Inflammatory macrophage (primary cell): ENCODE measurements around the gene FRMD4A.
A peak's percentile ranks its signal among the peaks of the same experiment; 100 is the strongest.

Experiments
- DNase-seq, 2 donors: peaks; one replicate each; pipeline ENCODE4 v3.0.0-alpha.2; 2020 to 2022

The FRMD4A gene

DNA sequence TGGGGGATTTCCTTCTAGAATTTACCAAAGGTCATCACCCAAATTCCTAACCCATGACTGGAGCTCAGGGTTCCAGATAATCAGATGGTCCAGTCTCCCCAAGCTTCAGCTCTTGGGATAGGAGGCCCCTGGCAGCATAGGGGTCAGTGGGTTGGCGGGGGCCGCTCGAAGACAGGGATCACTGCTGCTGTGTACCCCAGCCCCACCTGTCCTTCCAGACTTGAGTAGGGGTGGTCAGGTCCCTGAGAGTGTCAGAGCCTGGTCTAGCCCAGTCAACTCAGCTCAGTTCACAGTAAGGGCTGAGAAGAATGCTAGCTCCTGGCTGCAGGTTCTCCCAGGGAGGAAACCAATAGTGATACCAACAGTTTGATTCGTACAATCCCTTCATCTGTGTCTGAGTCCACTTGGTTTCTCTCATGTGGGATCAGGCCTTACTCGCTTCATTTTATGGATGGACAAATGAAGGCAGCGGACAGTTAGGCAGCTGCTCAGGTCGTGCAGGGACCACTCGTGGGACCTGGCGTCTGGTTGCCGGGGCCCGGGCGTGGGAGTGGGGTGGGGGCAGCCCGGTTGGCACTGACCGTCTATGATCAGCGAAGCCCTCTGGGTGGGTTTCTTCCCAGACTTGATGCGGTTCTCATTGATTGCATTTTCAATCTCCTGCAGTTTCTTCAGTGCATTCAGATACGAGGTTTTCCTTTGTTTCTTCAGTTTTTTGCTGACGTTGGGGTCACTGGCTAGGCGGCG, 665.0 kb downstream of the FRMD4A start:
- DNase-seq, result no peak

DNA sequence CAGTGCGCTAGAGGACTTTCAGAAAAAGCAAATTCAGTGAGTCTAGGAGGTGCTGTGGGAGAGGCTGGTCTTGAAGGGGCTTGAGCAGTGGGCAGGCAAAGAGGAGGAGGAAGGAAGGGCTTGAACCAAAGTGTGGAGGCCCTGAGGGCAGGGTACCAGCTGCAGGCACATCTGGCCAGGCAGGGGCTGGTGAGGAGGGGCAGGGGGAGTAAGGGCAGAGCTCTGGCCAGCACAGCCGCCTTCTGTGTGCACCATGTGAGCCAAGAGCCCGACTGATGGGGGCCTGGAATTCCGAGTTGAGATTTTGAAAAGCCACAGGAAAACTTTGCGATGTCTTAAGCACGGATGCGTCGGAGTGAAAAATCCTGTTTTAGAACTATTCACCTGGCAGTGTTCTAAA, 669.5 kb downstream of the FRMD4A start:
- DNase-seq, result no peak

GRCh38 chr10:13660551-13660920, 670.2 kb downstream of the FRMD4A start:
- no peak for DNase-seq

- peak; percentile 62 to 67 for DNase-seq
Measured at GRCh38 chr10:13659887-13660550, 670.7 kb downstream of the FRMD4A start.

- peak in 1 of 2 donors; percentile 21 for DNase-seq
Measured at GRCh38 chr10:13658871-13659685, 671.6 kb downstream of the FRMD4A start.

DNA sequence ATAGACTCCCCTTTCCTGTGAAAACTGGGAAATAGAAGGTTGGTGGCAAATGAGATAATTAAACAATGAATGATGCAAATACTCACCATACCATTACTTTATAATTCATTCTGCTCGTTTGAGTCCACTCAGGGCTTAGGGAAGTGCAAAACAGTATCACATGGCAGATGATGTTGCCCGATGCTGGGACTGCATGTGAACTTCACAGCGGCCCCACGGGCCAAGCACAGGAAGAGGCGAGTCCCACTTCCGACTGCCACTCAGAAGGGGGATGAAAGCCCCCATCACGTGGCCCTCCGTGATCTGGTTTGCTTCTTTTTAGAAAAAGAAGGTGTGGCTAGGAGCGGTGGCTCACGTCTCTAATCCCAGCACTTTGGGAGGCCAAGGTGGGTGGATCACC, 672.5 kb downstream of the FRMD4A start:
- peak; percentile 18 to 37 for DNase-seq

GRCh38 chr10:13657101-13657680, 673.5 kb downstream of the FRMD4A start:
- no peak for DNase-seq

DNA sequence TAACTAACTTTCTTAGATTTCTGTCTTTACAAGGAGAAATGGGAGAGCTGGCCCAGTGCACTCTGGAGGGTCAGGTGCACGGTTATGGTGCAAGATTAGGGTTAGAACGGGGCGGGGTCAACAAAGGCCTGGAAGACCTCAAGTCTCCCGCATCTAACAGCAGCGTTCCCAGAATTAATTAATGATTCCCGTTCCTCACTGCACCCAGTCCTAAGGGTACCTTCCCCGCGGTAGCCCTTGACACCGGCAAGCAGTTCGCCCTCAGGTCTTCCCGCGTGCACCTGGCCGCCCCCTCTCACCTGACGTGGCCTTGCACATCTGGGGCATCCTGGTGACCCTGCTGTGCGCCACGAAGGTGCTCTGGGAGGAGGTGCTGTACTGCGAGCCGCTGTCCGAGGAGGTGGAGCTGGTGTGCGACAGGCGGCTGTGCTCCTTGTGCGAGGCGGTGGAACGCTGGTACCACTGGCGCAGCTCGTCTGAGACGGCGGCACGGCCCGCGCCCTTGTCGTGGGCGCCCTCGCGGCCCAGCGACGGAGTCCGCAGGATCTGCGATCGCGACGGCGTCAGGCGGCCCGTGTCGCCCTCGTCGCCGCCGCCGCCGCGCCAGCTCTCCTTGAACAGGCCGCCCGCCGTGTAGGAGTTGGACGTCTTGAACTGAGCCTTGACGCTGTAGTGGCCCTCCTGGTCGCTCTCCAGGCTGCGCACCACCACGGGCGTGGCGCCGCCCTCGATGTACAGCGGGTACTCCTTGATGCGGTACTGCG, 674.2 kb downstream of the FRMD4A start:
- DNase-seq, result no peak

DNA sequence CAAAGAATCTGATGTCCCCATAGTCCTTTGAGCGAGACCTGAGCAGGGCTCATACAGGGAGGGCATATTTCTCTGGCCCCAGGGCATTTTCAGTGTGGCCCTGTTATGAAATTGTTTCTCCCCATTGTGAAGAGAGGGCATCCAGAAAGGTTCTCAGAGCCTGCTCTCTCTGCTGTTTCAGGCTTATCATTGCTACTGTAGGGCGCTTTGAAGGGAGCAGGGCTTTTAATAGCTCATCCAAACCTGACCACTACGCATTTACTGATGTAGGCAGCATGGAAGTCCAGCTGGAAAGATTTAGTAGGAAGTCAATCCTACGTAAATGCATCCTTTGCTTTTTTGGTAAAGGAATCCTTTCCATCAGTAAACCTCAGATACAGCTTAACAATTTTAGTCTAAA, 675.9 kb downstream of the FRMD4A start:
- DNase-seq, result no peak

GRCh38 chr10:13654118-13654830, 676.5 kb downstream of the FRMD4A start:
- no peak for DNase-seq

DNA sequence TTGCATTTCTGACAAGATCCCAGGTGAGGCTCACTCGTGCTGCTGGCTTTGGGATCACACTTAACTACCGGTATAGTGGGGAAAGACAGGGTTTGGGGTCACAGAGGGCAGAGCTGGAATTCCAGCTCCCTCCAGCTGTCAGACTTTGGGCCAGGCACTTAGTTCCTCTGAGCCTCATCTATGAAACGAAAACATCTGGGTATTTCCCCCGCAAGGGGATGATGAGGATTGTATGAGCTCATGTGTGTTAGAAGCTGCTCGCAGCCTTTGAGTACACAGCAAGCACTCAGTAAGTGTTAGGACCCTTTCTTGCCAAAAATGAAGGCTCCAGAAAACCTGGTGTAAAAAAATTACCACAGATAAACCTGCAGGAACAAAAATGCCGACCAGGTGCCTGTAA, 677.9 kb downstream of the FRMD4A start:
- DNase-seq, result no peak

GRCh38 chr10:13651969-13652720, 678.6 kb downstream of the FRMD4A start:
- no peak for DNase-seq

GRCh38 chr10:13650961-13651360, 679.8 kb downstream of the FRMD4A start:
- no peak for DNase-seq

- no peak for DNase-seq
Measured at GRCh38 chr10:13649844-13650520, 680.7 kb downstream of the FRMD4A start.

DNA sequence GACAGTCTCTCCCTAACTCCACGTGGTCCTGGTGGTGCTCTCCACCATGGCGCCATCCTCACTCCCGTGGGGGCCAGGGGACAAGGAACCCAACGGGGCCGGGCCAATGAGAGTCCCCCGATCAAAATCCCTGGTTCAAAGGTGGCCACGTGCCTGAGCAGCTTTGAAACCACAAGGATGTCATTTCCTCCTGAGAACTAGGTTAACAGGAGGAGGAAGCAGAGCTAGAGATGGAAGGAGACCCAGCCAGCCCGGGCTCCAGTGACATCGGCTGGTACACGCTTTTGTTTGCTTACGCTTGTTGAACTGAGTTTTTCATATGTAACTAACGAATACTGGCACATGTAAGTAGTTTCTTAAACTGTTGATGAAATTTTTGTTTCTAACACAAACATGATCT, 682.3 kb downstream of the FRMD4A start:
- DNase-seq, result no peak

- DNase-seq, result no peak
Measured at GRCh38 chr10:13644866-13645265, 685.9 kb downstream of the FRMD4A start.

- no peak for DNase-seq
Measured at GRCh38 chr10:13643016-13643415, 687.7 kb downstream of the FRMD4A start.

GRCh38 chr10:13642293-13642692, 688.4 kb downstream of the FRMD4A start:
- DNase-seq, result no peak

DNA sequence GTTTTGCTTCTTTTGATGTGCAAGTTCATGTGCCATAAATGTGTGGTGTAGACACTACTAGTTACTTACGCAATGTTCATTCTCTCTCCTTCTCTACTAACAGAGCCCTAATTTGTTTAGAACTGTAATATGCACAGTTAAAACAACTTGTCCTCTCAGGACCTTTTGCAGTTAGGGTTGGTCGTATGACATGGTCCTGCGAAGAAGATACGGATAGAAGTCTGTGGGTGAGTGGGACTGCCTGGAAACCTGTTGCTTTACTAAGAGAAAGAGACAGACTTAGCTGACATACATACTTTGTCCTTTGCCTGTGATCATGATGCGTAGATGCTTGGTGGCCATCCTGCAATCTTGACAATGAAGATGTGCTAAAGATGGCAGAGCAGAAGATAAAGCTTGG, 692.8 kb downstream of the FRMD4A start:
- DNase-seq, result no peak

DNA sequence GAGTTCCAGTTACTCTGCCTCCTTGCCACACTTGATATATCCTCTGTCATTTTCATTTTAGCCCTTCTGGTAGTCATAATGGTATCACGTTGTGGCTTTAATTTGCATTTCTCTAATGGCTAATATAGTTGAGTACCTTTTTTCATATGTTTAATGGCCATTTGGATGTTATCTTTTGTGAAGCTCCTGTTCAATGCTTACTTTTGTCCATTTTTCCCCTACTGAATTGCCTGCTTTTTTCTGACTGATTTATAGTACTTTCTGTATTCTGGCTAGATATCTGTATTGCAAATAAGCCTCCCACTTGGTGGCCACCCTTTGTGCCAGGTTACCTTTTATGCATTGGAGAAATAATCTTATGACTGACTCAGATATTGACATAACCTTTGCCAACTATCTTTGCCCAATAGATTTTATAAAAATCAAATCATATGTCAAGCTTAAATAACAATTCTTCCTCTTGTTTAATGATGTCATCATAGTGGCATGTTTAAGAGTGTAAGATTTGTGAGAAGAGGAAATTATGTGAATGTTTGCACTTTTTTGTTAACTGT, 693.3 kb downstream of the FRMD4A start:
- no peak for DNase-seq
